A673 (cell line): ENCODE results near the gene AHNAK2. TPM values are rescaled to one million over a fixed set of nuclear protein-coding genes. Genes with fewer than 3 reads are reported as not detected.

Experiments
- BruUV-seq: library from RNA; stranded (reverse); fragments of 400-500 nt; replicated peaks from 2 replicates; lab custom pipeline; 2021; lab: Mats Ljungman, UMichigan
- CTCF ChIA-PET: fragments of 300-600 bp; sonication (Branson Sonifier 250); formaldehyde crosslinking; loops from one replicate; lab custom pipeline; 2022; ENCODE audit warnings: antibody characterized with exemption; lab: Charles Lee
- POLR2A ChIA-PET: fragments of 300-600 bp; sonication (Branson Sonifier 250); formaldehyde crosslinking; loops from one replicate; lab custom pipeline; 2022; ENCODE audit warnings: antibody characterized with exemption; ENCODE audit not compliant: low non-redundant PET; lab: Charles Lee
- DNase-seq: peaks from one replicate; pipeline ENCODE4 v3.0.0-alpha.2; 2015; ENCODE audit warnings: low spot score
- H3K27ac ChIP-seq: fragments of 200-600 bp; sonication (generic); 2 replicates; pipeline ENCODE4 v1.5.1; 2016; ENCODE audit warnings: mixed run types, low read depth, mild to moderate bottlenecking, mixed read lengths, antibody characterized with exemption, low read length; ENCODE audit not compliant: poor library complexity, severe bottlenecking
- H3K27me3 ChIP-seq: fragments of 200-600 bp; sonication (generic); replicated peaks from 2 replicates; pipeline ENCODE4 v1.6.1; 2017; ENCODE audit warnings: mixed run types, low read depth, mild to moderate bottlenecking, mixed read lengths, antibody characterized with exemption, low read length; ENCODE audit not compliant: insufficient read depth, poor library complexity
- H3K36me3 ChIP-seq: fragments of 200-600 bp; sonication (generic); 2 replicates; pipeline ENCODE4 v1.6.1; 2016; ENCODE audit warnings: mixed run types, mild to moderate bottlenecking, mixed read lengths, antibody characterized with exemption, low read length; ENCODE audit not compliant: insufficient read depth, poor library complexity, severe bottlenecking
- H3K4me1 ChIP-seq: fragments of 200-600 bp; sonication (generic); 2 replicates; pipeline ENCODE4 v1.6.1; 2017; ENCODE audit warnings: mixed run types, mild to moderate bottlenecking, mixed read lengths, antibody characterized with exemption, low read length; ENCODE audit not compliant: insufficient read depth, poor library complexity, severe bottlenecking
- H3K4me3 ChIP-seq: fragments of 200-600 bp; sonication (generic); 2 replicates; pipeline ENCODE4 v1.5.1; 2016; ENCODE audit warnings: low read depth, mixed run types, mild to moderate bottlenecking, mixed read lengths, low read length; ENCODE audit not compliant: poor library complexity, severe bottlenecking
- H3K9me3 ChIP-seq: fragments of 200-600 bp; sonication (generic); 2 replicates; pipeline ENCODE4 v1.6.1; 2016; ENCODE audit warnings: mixed run types, low read depth, mild to moderate bottlenecking, mixed read lengths, antibody characterized with exemption, low read length; ENCODE audit not compliant: poor library complexity, severe bottlenecking
- EZH2 ChIP-seq: fragments of 200-600 bp; sonication (generic); IDR thresholded peaks from 2 replicates; pipeline ENCODE4 v1.6.1; 2017; ENCODE audit warnings: borderline replicate concordance, low read depth, mild to moderate bottlenecking, mixed read lengths, antibody characterized with exemption, low read length; ENCODE audit not compliant: poor library complexity, severe bottlenecking
- intact Hi-C: fragments of 100-400 bp; cut with micrococcal nuclease; formaldehyde crosslinking; loops from one replicate; pipeline ENCODE4 v1.10.0; 2022; ENCODE audit not compliant: unreplicated experiment
- total RNA-seq: library from RNA; stranded (reverse); gene quantifications from 2 replicates; pipeline ENCODE4 v1.2.3, GENCODE V29; 2021
- TF ChIP-seq, protein P1 (sequence below): fragments of 300-800, 200-600 bp; sonication (generic); conservative IDR thresholded peaks from 2 replicates; pipeline ENCODE4 v1.5.1; 2017; ENCODE audit warnings: low read depth, mild to moderate bottlenecking, antibody characterized with exemption, low read length, moderate library complexity, mixed read lengths

AHNAK2 gene
- total RNA-seq, 1 experiment from 2014 or later, result 0.56 TPM

GRCh38 chr14:104966261-104966865 lies 11.8 kb downstream of the AHNAK2 start:
- intact Hi-C loops, result no loop called here
- Histone ChIP-seq H3K9me3 (no peaks in the 10 kb centered on the region), H3K36me3 (no peaks in the 10 kb centered on the region), H3K27ac (no peak overlapping the region), H3K27me3 (no peaks in the 10 kb centered on the region), H3K4me1 (peaks cover 12% of the 10 kb centered on the region), H3K4me3 (no peak overlapping the region)
- ChIA-PET CTCF (no interaction called here), POLR2A (no interaction called here)
- no peak for DNase-seq
- TF ChIP-seq, protein P1, sequence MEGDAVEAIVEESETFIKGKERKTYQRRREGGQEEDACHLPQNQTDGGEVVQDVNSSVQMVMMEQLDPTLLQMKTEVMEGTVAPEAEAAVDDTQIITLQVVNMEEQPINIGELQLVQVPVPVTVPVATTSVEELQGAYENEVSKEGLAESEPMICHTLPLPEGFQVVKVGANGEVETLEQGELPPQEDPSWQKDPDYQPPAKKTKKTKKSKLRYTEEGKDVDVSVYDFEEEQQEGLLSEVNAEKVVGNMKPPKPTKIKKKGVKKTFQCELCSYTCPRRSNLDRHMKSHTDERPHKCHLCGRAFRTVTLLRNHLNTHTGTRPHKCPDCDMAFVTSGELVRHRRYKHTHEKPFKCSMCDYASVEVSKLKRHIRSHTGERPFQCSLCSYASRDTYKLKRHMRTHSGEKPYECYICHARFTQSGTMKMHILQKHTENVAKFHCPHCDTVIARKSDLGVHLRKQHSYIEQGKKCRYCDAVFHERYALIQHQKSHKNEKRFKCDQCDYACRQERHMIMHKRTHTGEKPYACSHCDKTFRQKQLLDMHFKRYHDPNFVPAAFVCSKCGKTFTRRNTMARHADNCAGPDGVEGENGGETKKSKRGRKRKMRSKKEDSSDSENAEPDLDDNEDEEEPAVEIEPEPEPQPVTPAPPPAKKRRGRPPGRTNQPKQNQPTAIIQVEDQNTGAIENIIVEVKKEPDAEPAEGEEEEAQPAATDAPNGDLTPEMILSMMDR, result no peak
- no peak for TF ChIP-seq EZH2
- no TSS peak for BruUV-seq

- no peak for DNase-seq
- BruUV-seq, result no TSS peak
- no peak overlapping the region for H3K4me3 ChIP-seq
- H3K4me1 ChIP-seq, result peaks cover 12% of the 10 kb centered on the region
- ChIA-PET POLR2A (no interaction called here), CTCF (no interaction called here)
- H3K27me3 ChIP-seq, result no peaks in the 10 kb centered on the region
- TF ChIP-seq, protein P1, result no peak
- TF ChIP-seq EZH2, result no peak
- no peaks in the 10 kb centered on the region for H3K9me3 ChIP-seq
- intact Hi-C loops, result no loop called here
- no peak overlapping the region for H3K27ac ChIP-seq
- H3K36me3 ChIP-seq, result no peaks in the 10 kb centered on the region
Observed at GRCh38 chr14:104965561-104966231, 12.5 kb downstream of the AHNAK2 start.

GRCh38 chr14:104964546-104964945 lies 13.6 kb downstream of the AHNAK2 start:
- TF ChIP-seq, protein P1, result no peak
- no peak for TF ChIP-seq EZH2
- intact Hi-C loops, result no loop called here
- CTCF ChIA-PET, result interaction anchor here (0.7 kb wide), 1 partner anchor 82 kb away, joined by 6 read pairs; no protein-coding TSS in a partner anchor
- Histone ChIP-seq H3K4me1 (peaks cover 9% of the 10 kb centered on the region), H3K27ac (no peak overlapping the region), H3K9me3 (no peaks in the 10 kb centered on the region), H3K4me3 (no peak overlapping the region), H3K36me3 (no peaks in the 10 kb centered on the region), H3K27me3 (no peaks in the 10 kb centered on the region)
- no TSS peak for BruUV-seq
- no peak for DNase-seq
- POLR2A ChIA-PET, result no interaction called here
